H9 (cell line): Measurements from ENCODE around the gene UBE2B. TPM values are rescaled to one million over a fixed set of nuclear protein-coding genes. Genes with fewer than 3 reads are reported as not detected.

ENCODE experiments used
- DNase-seq: peaks from one replicate; pipeline ENCODE4 v3.0.0-alpha.2; 2017
- H2AFZ ChIP-seq: one replicate; pipeline ENCODE4 v1.6.1; 2013; ENCODE audit warnings: mild to moderate bottlenecking, low read length, control low read depth, moderate library complexity
- H2AK5ac ChIP-seq: 2 replicates; pipeline ENCODE4 v1.6.1; 2013; ENCODE audit warnings: low read length, control low read depth, mixed read lengths; ENCODE audit not compliant: insufficient read length
- H2BK120ac ChIP-seq: one replicate; pipeline ENCODE4 v1.6.1; 2013; ENCODE audit warnings: low read depth, mild to moderate bottlenecking, low read length, control low read depth, inconsistent platforms; ENCODE audit not compliant: poor library complexity, severe bottlenecking
- H2BK12ac ChIP-seq: 2 replicates; pipeline ENCODE4 v1.6.1; 2013; ENCODE audit warnings: low read length, control low read depth, mixed read lengths, low read depth; ENCODE audit not compliant: insufficient read length
- H2BK15ac ChIP-seq: 2 replicates; pipeline ENCODE4 v1.6.1; 2013; ENCODE audit warnings: low read depth, low read length, control low read depth
- H2BK20ac ChIP-seq: one replicate; pipeline ENCODE4 v1.6.1; 2013; ENCODE audit warnings: low read depth, mild to moderate bottlenecking, low read length, control low read depth, inconsistent platforms; ENCODE audit not compliant: poor library complexity, severe bottlenecking
- H2BK5ac ChIP-seq: 2 replicates; pipeline ENCODE4 v1.6.1; 2013; ENCODE audit warnings: low read length, control low read depth, mixed read lengths; ENCODE audit not compliant: insufficient read length
- H3K14ac ChIP-seq: 2 replicates; pipeline ENCODE4 v1.6.1; 2013; ENCODE audit warnings: low read length, control low read depth; ENCODE audit not compliant: insufficient read depth
- H3K18ac ChIP-seq: 2 replicates; pipeline ENCODE4 v1.6.1; 2013; ENCODE audit warnings: low read depth, mild to moderate bottlenecking, mixed read lengths, low read length, control low read depth; ENCODE audit not compliant: insufficient read length
- H3K23ac ChIP-seq: 2 replicates; pipeline ENCODE4 v1.6.1; 2013; ENCODE audit warnings: low read length, control low read depth, mixed read lengths, low read depth; ENCODE audit not compliant: insufficient read length
- H3K23me2 ChIP-seq: 2 replicates; pipeline ENCODE4 v1.6.1; 2013; ENCODE audit warnings: low read depth, mild to moderate bottlenecking, mixed read lengths, low read length, control low read depth; ENCODE audit not compliant: insufficient read length, poor library complexity, severe bottlenecking
- H3K27ac ChIP-seq: 2 replicates; pipeline ENCODE4 v1.5.1; 2013; ENCODE audit warnings: low read length, control low read depth, mixed read lengths, low read depth; ENCODE audit not compliant: insufficient read length
- H3K27me3 ChIP-seq: 2 replicates; pipeline ENCODE4 v1.6.1; 2013; ENCODE audit warnings: low read length, control low read depth, inconsistent platforms; ENCODE audit not compliant: insufficient read depth
- H3K4ac ChIP-seq: 2 replicates; pipeline ENCODE4 v1.6.1; 2013; ENCODE audit warnings: low read depth, mild to moderate bottlenecking, control low read depth, inconsistent platforms, low read length, moderate library complexity
- H3K4me1 ChIP-seq: 2 replicates; pipeline ENCODE4 v1.6.1; 2013; ENCODE audit warnings: low read length, control low read depth, inconsistent platforms; ENCODE audit not compliant: insufficient read depth
- H3K4me2 ChIP-seq: 2 replicates; pipeline ENCODE4 v1.6.1; 2013; ENCODE audit warnings: low read length, control low read depth, mixed read lengths; ENCODE audit not compliant: insufficient read length, insufficient read depth
- H3K56ac ChIP-seq: 2 replicates; pipeline ENCODE4 v1.6.1; 2013; ENCODE audit warnings: low read depth, mild to moderate bottlenecking, mixed read lengths, low read length, control low read depth; ENCODE audit not compliant: insufficient read length
- H3K79me1 ChIP-seq: 2 replicates; pipeline ENCODE4 v1.6.1; 2013; ENCODE audit warnings: low read depth, mild to moderate bottlenecking, moderate library complexity, low read length, control low read depth, inconsistent platforms; ENCODE audit not compliant: insufficient read depth, poor library complexity, severe bottlenecking
- H3K79me2 ChIP-seq: 2 replicates; pipeline ENCODE4 v1.6.1; 2013; ENCODE audit warnings: low read length, control low read depth, inconsistent platforms; ENCODE audit not compliant: insufficient read depth
- H3K9ac ChIP-seq: 2 replicates; pipeline ENCODE4 v1.6.1; 2013; ENCODE audit warnings: low read length, control low read depth, mixed read lengths; ENCODE audit not compliant: insufficient read length; ENCODE audit errors: extremely low read depth
- H3K9me3 ChIP-seq: one replicate; pipeline ENCODE4 v1.6.1; 2013; ENCODE audit warnings: low read depth, low read length, inconsistent platforms; ENCODE audit not compliant: control insufficient read depth
- H3T11ph ChIP-seq: one replicate; pipeline ENCODE4 v1.6.1; 2013; ENCODE audit warnings: mild to moderate bottlenecking, low read length, control low read depth, inconsistent platforms
- H4K20me1 ChIP-seq: one replicate; pipeline ENCODE4 v1.6.1; 2013; ENCODE audit not compliant: control insufficient read depth, insufficient read length, insufficient read depth
- H4K5ac ChIP-seq: 2 replicates; pipeline ENCODE4 v1.6.1; 2013; ENCODE audit warnings: low read depth, mild to moderate bottlenecking, mixed read lengths, low read length, control low read depth; ENCODE audit not compliant: insufficient read length
- H4K8ac ChIP-seq: replicated peaks from 2 replicates; pipeline ENCODE4 v1.6.1; 2013; ENCODE audit warnings: low read length, control low read depth, mixed read lengths, low read depth; ENCODE audit not compliant: insufficient read length
- H4K91ac ChIP-seq: 2 replicates; pipeline ENCODE4 v1.6.1; 2013; ENCODE audit warnings: low read depth, mild to moderate bottlenecking, moderate library complexity, mixed read lengths, low read length, control low read depth; ENCODE audit not compliant: insufficient read length
- H3K27ac Mint-ChIP-seq, 3 experiments: 2 replicates in 2 of 3; 3 replicates in 1 of 3; pipeline ENCODE4 v1.8.0; 2020 to 2021; ENCODE audit warnings: mixed read lengths in 3 of 3, mild to moderate bottlenecking in 1 of 3, moderate library complexity in 1 of 3
- H3K27me3 Mint-ChIP-seq: 2 replicates; pipeline ENCODE4 v1.8.0; 2021; ENCODE audit warnings: low read depth, mild to moderate bottlenecking, moderate library complexity, mixed read lengths
- H3K36me3 Mint-ChIP-seq, 3 experiments: 2 replicates in 2 of 3; 3 replicates in 1 of 3; pipeline ENCODE4 v1.8.0; 2020 to 2021; ENCODE audit warnings: low read depth in 3 of 3, mixed read lengths in 3 of 3; ENCODE audit not compliant: insufficient read depth in 1 of 3
- H3K4me1 Mint-ChIP-seq, 2 experiments: 2 replicates each; pipeline ENCODE4 v1.8.0; 2020; ENCODE audit warnings: mixed read lengths in 2 of 2
- H3K4me3 Mint-ChIP-seq, 2 experiments: 2 replicates in 1 of 2; 3 replicates in 1 of 2; pipeline ENCODE4 v1.8.0; 2020 to 2021; ENCODE audit warnings: mild to moderate bottlenecking in 2 of 2, mixed read lengths in 2 of 2, moderate library complexity in 1 of 2
- H3K9me3 Mint-ChIP-seq, 2 experiments: 2 replicates in 1 of 2; 3 replicates in 1 of 2; pipeline ENCODE4 v1.8.0; 2020; ENCODE audit warnings: mild to moderate bottlenecking in 2 of 2, mixed read lengths in 2 of 2, moderate library complexity in 1 of 2
- CTCF ChIP-seq: fragments of 200-600 bp; sonication (generic); conservative IDR thresholded peaks from 3 replicates; pipeline ENCODE4 v1.8.0; 2021; ENCODE audit warnings: antibody characterized with exemption, mild to moderate bottlenecking
- WGBS: extraction: QIAGEN DNeasy Blood & Tissue Kit; methylation state at CpG from one replicate; pipeline ENCODE4 v1.1.7; 2013; ENCODE audit warnings: missing lambda C conversion rate, low lambda C conversion rate, mixed read lengths; ENCODE audit not compliant: insufficient read length; ENCODE audit errors: extremely low coverage; 5-methylcytosine and 5-hydroxymethylcytosine counted together
- total RNA-seq: library from RNA; stranded (reverse); gene quantifications from 2 replicates; pipeline ENCODE4 v1.2.1, GENCODE V29; 2021

UBE2B gene
- total RNA-seq, 1 experiment from 2014 or later: 50.3 TPM

- no peak overlapping the region for H4K5ac ChIP-seq
- no peaks in the 10 kb centered on the region for H3K27me3 ChIP-seq
- H3K79me2 ChIP-seq: no peaks in the 10 kb centered on the region
- no peak overlapping the region for H3K9ac ChIP-seq
- no peak overlapping the region for H2AK5ac ChIP-seq
- H3K9me3 Mint-ChIP-seq: peaks cover 2 to 9% of the 10 kb centered on the region in 2 experiments; a peak in 4 of 5 replicates
- no peak overlapping the region for H2BK12ac ChIP-seq
- no peak for DNase-seq
- TF ChIP-seq CTCF: no peak
- H4K8ac ChIP-seq: no peak overlapping the region
- no peaks in the 10 kb centered on the region for H3K4me1 ChIP-seq
- no peak overlapping the region for H2AFZ ChIP-seq
- H2BK5ac ChIP-seq: no peak overlapping the region
- H3K23ac ChIP-seq: no peak overlapping the region
- H3K56ac ChIP-seq: no peak overlapping the region
- H3K4me2 ChIP-seq: no peak overlapping the region
- H3T11ph ChIP-seq: no peak overlapping the region
- no peaks in the 10 kb centered on the region for H3K27me3 Mint-ChIP-seq
- H3K18ac ChIP-seq: no peak overlapping the region
- H3K4ac ChIP-seq: no peak overlapping the region
- no peaks in the 10 kb centered on the region for H3K9me3 ChIP-seq
- H3K14ac ChIP-seq: no peak overlapping the region
- H2BK15ac ChIP-seq: no peak overlapping the region
- no peak overlapping the region for H3K4me3 Mint-ChIP-seq
- no CpG with 5 or more reads among the region's 3 CpGs for WGBS
- no peak overlapping the region for H3K27ac ChIP-seq
- no peaks in the 10 kb centered on the region for H3K23me2 ChIP-seq
- H2BK120ac ChIP-seq: no peak overlapping the region
- peaks cover 0 to 2% (median 0%) of the 10 kb centered on the region in 3 experiments; a peak in 3 of 7 replicates for H3K36me3 Mint-ChIP-seq
- H3K79me1 ChIP-seq: no peaks in the 10 kb centered on the region
- H4K20me1 ChIP-seq: no peaks in the 10 kb centered on the region
- no peak overlapping the region for H2BK20ac ChIP-seq
- no peak overlapping the region for H3K27ac Mint-ChIP-seq
- H3K4me1 Mint-ChIP-seq: peaks cover 7 to 8% of the 10 kb centered on the region in 2 experiments
- H4K91ac ChIP-seq: no peak overlapping the region
Measured at GRCh38 chr5:134418958-134419357, 47.6 kb downstream of the UBE2B start.
